IPS-11a (cell line): ENCODE measurements around the gene PLXNA4.

Experiments
- H3K4me3 ChIP-seq: one replicate; pipeline ENCODE4 v1.5.1; 2013; ENCODE audit warnings: low read depth, low read length, control low read depth

The PLXNA4 gene

DNA sequence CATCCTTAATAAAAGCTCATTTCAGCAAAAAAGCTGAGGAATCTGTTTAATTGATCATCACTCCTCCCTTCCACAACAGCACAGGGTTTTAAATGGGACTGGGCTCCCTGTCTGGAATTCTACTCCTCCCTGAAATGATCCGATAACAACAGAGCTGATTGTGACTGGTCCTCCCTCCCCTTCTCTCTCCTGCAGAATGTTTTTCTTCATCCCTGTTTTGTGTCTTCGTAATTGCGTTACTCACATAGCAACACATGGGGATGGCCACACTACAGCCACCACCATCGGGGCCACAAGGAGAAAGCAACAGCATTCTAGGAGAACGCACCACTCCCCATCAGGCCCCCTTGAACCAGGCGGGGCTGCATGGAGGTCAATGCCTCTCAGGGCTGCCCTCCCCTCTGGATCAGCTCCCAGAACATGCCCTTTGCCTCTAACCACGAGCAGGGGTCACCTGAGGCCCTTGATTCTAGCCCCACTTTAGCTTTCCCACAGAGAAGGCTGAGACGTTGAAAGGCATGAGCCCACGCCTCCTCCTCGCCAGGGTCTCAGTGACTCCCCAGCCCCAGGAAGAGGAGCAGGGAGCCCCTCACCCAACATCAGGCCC is 152.6 kb downstream of the PLXNA4 start:
- H3K4me3 ChIP-seq, result no peak overlapping the region

DNA sequence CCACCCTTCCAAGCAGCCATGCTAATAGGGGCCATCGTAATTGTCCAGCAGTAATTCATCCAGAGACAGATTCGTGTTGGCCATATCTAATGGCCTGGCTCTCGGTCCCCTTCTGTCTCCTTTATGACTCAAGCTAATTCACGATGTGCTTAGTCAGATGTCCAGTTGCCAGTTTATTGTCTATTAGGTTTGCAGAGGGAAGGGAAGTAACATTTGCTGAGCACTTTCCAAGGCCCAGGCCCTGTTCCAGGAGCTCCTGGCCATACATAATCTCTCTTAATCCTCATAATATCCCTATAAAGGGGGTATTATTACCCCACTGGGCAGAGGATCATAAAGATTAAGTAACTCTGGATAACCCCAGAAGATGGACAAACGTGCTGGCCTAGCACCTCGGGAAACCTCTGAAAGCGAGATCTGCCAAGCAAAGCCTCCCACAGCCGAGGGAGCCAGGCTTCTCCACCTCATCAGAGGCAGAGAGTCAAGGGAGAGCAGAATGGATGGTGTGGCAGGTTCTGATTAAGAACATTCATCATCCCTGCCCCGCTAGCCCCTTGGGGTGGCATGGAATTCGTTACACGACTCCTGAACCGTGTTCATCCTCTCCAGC is 153.7 kb downstream of the PLXNA4 start:
- no peak overlapping the region for H3K4me3 ChIP-seq

DNA sequence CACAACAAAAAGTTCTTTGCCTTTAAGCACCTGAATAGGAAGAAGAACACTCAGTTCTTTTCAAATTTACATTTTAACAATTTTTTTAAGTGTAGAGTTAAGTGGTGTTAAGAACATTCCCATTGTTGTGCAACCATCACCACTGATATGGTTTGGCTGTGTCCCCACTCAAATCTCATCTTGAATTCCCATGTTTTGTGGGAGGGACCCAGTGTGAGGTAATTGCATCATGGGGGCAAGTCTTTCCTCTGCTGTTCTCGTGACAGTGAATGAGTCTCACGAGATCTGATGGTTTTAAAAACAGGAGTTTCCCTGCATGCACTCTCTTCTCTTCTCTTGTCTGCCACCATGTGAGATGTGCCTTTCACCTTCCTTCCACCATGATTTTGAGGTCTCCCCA is 155.7 kb downstream of the PLXNA4 start:
- no peak overlapping the region for H3K4me3 ChIP-seq

DNA sequence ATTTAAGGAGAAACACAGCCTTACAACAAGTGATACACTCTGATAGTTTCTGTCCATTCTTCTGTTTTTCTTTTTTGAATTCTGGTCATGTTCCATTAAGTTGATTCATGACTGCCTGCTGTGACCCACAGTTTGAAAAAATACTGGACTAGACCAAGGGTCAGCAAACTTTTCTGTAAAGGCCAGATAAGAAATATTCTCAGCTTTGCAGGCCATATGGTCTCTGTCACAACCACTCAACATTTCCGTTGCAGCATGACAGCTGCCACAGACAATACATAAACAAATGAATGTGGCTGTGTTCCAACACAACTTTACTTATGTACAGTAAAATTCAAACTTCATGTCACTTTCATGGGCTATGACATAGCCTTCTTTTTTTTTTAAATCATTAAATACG is 156.7 kb downstream of the PLXNA4 start:
- H3K4me3 ChIP-seq, result no peak overlapping the region

DNA sequence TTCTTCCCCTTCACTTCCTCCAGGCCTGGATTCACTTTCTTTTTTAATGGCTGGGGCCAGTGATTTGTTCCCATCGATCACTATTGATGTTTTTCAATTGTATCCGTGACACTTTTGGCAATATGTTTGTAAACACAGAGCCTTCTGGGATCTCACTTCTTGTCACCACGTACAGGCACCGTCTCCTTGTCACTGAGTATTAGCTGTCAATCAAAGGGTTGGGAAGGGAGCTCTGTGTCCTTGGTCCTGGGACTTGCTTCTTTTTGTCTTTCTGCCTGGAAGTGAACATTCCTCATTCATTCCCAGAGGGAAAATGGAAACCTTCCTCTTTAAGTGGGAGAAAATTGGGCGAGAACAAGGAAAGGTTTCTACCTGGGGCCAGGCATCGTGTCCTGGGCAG is 157.4 kb downstream of the PLXNA4 start:
- H3K4me3 ChIP-seq, result no peak overlapping the region

DNA sequence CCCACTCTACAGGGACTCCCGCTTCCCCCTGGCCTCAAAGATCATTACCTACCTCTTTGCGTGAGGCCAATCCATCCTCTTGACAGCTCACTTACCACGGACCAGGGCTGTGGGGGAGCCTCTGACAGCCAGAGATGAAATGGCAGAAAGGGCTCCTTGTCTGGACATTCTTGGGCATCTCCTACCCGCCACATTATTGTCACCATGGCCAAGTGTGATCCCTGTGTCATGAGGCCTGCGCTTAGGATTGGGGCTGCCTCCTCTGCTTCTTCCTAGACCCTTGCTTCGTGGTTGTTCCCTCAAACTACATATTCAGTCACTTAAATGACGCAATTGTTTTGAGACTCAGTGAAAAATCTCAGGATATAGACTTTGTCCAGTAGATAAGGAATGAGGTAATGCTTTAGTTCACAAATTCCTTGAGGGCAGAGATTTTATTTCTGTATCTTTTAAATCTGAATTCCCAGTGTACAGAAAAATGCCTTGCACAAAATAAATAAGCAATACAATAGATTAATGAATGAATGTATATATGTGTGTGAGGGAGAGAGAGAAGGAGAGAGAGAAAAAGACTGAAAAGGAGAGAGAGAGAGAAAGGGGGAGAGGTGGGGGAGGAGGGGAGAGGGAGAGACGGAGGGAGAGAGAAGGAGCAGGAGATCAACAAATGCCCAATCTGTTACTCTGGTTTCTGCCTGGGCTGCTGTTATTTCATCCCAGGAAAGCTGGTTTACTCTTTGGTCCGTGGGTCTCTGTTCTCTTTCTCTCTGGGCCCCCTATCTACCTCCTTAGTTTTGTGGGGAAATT is 159.0 kb downstream of the PLXNA4 start:
- H3K4me3 ChIP-seq, result no peak overlapping the region

DNA sequence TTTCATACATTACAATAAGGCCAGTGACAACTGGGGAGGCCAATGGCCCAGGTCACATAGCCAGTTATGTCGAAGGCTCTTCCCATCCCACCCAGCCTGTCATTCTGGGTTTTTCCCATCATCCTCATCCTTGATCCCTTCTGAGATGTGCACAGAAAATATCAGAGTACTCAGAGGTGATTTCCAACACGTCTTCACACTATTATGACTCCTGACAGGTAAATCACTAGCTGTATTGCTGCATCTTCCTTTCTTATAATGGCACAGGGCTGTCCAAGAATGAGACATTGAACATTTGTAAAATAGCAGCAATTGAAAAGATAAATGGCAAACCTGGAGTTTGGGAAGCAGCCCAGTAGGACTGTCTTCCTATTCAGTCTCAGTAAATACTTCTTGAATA is 159.9 kb downstream of the PLXNA4 start:
- H3K4me3 ChIP-seq, result no peak overlapping the region

DNA sequence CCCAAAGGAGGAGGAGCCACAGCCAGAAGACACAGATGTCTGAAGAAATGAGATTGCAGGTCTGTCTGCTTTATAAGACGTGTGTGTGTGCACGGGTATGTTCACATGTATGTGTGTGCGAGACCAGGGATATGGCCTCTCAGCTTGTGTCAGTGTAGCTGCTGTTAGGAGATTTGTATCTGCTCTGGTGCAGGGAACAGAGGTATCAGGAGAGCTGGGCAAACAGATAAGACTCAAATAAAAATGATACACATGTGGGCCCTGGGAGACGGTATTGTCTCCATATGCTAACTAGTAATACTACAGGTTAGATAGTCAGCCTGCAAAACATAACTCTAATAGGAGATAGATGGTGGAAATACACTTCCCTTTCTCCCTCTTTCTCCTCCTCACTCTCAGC is 161.0 kb downstream of the PLXNA4 start:
- no peak overlapping the region for H3K4me3 ChIP-seq

DNA sequence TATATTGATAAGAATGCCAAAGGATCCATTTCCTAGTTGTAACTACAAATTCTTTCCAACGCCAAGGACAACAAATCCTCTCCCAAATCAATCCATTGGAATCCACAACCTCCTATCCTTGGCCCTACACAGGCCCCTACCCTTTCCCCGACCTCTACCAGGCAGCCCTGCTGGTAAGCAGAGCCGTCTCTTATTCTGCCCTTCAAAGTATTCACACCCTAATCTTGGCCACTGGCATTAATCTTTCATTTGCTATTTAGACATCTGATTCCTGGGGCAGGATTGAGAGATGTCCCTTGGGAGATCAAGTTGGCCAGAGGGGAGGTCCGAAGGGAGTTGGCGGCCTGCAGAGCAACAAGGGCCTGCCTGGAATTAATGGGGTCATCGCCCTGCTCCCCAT is 161.4 kb downstream of the PLXNA4 start:
- no peak overlapping the region for H3K4me3 ChIP-seq

DNA sequence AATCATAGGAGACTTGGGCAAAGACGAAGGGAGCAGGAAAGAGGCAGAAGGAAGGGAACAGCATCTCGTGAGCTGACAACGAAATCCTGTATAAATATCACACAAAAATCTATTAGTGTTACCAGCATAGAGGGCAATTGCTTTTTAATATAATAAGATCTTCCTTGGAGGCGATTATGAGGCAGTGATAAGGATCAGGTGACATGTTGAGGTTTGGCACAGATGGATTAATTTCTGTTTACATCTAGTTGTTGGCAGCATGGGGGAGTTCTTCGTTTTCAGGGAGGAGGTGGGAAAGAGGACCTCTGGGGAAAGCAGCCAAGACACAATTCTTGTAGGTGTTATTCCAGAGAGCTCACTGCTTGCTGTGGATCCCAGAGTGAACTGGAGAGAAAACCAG is 163.8 kb downstream of the PLXNA4 start:
- H3K4me3 ChIP-seq, result no peak overlapping the region

DNA sequence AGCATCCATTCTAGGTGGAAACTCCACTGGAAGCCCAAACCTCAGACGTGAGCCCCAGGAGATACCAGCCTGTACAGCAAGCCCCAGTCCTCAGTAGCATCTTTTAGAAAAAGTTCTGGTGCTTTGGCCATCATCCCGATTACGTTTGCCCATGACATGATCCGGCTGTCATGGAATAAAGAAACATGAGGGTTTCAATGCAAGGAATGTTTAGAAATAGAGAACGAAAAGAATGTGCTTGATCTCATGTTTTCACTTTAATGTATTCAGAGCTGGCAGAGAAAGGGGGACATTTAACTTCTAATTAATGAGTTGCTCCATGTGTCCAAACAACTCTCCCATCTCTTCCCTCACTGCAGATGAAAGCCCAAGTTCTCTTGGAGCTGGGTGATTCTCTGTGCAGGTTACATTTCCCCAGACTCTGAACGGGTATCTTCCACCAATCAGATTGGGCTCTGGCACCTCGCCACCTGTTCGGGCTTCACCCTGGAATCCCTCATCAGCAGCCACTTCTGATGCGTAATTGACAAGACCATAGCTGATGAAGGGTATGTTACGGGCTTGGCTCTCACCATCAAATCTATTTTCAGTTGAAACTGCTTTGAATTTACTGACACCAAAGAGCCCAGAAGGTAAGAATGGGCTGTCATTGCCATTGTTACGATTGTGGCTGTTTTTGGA is 165.3 kb downstream of the PLXNA4 start:
- H3K4me3 ChIP-seq, result no peak overlapping the region

DNA sequence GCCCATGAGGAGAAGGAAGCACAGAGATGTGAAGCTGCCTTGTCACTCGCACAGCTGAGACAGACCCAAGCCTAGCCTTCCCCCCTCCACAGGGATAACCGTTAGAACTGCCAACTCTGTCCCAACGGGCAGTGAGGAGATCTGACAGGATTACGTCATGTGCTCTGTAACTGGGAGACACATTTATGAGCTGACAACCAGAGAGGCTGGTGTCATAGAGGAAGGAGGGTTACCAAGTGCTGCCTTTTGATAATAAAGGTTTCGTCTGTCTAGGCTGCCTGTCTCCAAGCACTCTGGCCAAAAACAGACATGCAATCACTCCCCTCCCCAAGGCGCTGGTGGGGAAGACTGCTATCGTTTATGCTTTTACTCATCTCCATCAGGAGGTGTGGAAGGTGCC is 165.9 kb downstream of the PLXNA4 start:
- H3K4me3 ChIP-seq, result no peak overlapping the region

DNA sequence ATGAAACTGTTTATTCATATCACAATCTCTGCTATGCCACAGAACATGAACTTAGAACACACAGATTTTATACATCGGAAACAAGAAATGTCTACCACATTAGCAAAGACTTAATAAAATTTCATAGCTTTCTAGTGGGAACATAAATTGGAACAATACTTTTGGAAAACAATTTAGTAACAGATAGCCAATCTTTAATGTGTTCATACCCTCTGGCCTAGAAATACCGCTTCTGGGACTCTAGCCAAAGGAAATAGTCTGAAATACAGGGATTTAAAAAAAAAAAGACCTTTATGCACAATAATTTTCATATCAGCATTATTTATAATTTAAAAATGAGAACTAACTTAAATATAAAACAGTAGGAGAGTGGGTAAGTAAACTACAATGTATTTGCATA is 168.5 kb downstream of the PLXNA4 start:
- no peak overlapping the region for H3K4me3 ChIP-seq

DNA sequence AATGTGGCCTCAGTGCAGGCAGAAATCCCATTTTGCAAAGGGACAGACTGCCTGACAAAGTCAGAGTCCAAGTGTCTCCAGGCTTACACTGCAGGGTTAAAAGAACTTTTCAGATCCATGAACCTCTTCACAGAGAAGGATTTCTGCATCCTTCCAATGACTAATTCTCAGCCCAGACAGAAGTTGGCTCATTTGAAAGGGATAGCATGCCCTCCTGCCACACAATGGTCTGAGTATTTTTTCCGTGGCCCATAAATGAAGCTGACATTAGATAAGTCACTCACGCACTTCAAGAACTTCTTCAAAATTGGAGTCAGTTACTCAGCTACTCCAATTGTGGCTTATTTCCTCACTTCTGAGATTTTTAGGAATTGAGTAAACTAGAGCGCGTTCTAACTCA is 170.2 kb downstream of the PLXNA4 start:
- no peak overlapping the region for H3K4me3 ChIP-seq

DNA sequence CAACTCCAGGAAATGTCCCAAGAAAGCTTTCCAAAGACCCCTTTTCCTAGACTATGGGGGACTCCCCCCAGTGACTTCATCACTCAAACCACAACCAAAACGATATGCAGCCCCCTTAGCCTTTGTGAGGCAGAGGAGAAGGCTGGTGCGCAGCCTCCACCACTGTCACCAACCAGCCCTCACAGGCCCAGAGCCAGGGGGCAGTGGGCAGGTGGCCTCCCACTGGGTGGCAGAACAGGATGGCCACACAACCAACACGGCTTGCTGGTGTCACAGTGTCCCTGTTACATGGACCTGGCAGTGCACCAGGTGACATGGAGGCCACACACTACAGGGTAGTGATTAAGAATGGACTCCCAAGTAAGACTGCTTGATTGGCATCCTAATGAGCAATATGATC is 172.0 kb downstream of the PLXNA4 start:
- no peak overlapping the region for H3K4me3 ChIP-seq

DNA sequence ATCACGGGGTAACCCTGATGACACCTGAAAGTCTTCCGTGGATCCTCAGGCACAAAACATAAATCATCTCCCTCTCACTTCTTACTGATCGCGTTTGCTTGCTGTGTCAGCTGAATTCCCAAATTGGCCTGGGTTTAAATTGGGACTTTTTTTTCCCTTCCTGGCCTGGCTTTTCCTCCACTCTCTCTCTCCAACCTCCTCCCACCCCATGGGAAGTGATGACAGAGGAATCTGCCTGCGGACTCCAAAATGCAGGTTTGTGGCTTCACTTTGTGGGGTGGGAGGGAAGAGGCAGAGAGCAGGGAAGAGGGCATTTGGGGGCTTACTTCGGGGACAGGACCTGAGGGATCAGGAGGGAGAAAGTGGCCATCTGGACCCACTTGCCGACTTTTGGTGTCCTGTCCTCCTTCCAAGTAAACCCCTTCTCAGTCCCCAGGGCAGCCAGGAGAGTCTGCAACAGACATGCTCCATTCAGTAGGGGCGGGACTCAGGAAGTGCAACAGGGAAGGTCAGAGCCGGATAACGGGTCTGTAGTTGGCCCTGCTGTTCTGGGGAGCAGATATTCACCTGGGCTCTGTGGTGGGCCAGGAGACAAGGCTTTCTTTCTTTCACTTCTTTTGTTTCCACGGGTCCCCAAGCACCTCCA is 172.7 kb downstream of the PLXNA4 start:
- no peak overlapping the region for H3K4me3 ChIP-seq

DNA sequence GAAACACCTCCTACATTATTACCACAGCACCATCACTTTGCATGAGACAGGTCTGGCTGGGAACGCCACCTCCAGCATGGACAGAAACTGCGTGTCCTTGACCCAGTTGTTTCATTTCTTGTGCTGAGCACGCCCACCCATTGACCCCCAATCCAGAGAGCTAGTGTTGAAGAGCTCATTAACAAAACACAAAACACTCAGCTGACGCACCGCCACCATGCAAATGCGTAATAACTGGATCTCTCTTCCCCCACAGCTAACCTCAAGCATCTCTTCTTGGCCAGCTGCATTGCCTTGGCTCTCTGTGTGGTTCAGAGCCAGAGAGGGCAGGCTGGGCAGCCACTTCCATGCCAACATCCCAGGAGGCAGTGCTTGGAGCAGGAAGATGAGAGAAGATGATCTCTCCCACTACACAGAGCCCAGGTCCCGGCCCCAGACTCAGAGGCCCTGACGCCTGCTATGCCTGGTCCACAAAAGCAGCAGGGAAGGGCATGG is 173.5 kb downstream of the PLXNA4 start:
- no peak overlapping the region for H3K4me3 ChIP-seq

DNA sequence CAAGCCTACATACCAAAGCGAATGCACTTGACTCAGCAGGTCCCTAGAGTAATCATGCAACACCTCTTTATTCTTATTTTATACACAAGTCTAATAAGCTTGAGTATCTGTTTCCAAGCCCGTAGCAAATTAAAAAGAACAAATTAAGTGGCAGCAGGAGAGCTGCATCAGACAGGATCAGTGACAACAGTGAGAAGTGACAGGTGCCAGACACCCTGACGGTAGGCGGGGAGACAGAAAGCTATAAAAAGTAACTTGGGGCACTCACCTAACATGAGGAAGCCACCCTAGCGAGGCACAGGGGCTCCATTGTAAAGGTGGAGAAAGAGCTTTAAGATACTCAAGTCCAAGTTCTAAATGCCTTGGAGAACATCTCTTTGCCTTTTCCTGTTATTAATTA is 174.2 kb downstream of the PLXNA4 start:
- no peak overlapping the region for H3K4me3 ChIP-seq

DNA sequence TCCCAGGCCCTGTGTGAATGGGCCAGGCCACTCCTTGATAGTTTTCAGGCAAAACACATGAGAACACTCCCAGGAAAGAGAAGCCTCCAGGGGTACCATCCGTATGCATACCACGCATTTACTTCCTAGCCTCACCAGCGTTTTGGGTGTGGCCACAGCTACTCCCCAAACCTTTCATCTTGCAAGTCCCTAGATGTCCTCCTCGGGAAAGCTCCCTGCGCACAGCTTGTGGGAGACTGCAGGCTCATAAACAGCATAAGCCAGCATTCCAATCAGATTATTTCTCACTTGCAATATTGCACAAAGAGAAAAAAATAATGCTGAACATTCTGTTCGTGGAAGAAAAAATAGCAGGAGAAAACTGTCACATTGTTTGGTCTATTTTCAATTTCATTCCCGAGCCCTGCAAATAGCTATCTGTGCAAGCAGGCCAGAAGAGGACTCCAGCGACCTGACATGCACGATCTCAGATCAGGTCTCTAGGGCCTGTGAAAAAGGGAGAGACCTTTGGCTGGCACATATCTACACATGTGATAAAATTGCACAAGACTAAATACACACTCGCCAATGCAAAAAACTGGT is 175.6 kb downstream of the PLXNA4 start:
- H3K4me3 ChIP-seq, result no peak overlapping the region

DNA sequence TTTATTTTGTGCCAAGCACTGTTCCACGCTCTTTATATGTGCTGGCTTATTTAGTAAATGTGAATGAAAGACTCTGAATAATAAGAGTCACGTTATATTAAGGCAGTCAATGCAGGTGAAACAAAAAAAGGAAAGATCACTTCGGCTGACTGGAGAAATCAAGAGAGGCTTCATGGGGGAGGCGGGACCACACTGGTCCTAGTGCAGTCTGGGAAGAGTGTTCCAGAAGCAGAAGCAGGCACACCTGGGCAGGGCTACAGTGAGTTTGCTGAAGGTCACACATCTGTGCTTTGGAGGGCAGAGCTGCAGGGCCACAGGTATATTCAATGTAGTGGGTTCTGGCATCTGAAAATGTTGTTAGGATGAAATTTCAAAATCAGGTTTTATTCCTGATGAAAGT is 176.9 kb downstream of the PLXNA4 start:
- H3K4me3 ChIP-seq, result no peak overlapping the region
